HUES64 (cell line): ENCODE measurements around the gene PRSS8.
"Not testable (repeated sequence)": the region's sequence is repeated elsewhere in the genome, so short reads cannot be mapped to it uniquely, and the experiment has no call there.

ENCODE experiments used
- H3K27ac ChIP-seq: 2 replicates; pipeline ENCODE4 v1.7.0; 2013; ENCODE audit warnings: low read depth, low read length, inconsistent platforms
- H3K27me3 ChIP-seq: 2 replicates; pipeline ENCODE4 v1.6.1; 2013; ENCODE audit warnings: mild to moderate bottlenecking, low read length; ENCODE audit not compliant: insufficient read depth
- H3K36me3 ChIP-seq: 2 replicates; pipeline ENCODE4 v1.6.1; 2013; ENCODE audit warnings: mild to moderate bottlenecking, low read length; ENCODE audit not compliant: insufficient read depth
- H3K4me1 ChIP-seq: 2 replicates; pipeline ENCODE4 v1.6.1; 2013; ENCODE audit warnings: mild to moderate bottlenecking, low read length, moderate library complexity; ENCODE audit not compliant: insufficient read depth
- H3K4me3 ChIP-seq: 2 replicates; pipeline ENCODE4 v1.5.1; 2013; ENCODE audit warnings: mild to moderate bottlenecking, low read length, moderate library complexity
- H3K9ac ChIP-seq: 2 replicates; pipeline ENCODE4 v1.6.1; 2013; ENCODE audit warnings: mild to moderate bottlenecking, low read depth, low read length
- H3K9me3 ChIP-seq: 2 replicates; pipeline ENCODE4 v1.6.1; 2013; ENCODE audit warnings: low read depth, low read length; ENCODE audit not compliant: insufficient read depth
- WGBS: fragments of 150-250, 120-280 bp; methylation state at CpG from one replicate; pipeline ENCODE4 v1.1.7; 2013; ENCODE audit warnings: missing lambda C conversion rate; 5-methylcytosine and 5-hydroxymethylcytosine counted together

PRSS8 gene

GRCh38 chr16:31108794-31109558, 26.6 kb downstream of the PRSS8 start:
- Histone ChIP-seq H3K4me1 (no peaks in the 10 kb centered on the region), H3K27ac (no peak overlapping the region)

GRCh38 chr16:31108035-31108793, 27.3 kb downstream of the PRSS8 start, which contains the start of gene BCKDK:
Gene BCKDK, plus strand, starts transcription at chr16:31108386. Its CDS starts 838 bp downstream, at chr16:31109224.
- no peaks in the 10 kb centered on the region for H3K9me3 ChIP-seq
- H3K36me3 ChIP-seq, result peaks cover 40% of the 10 kb centered on the region
- H3K27ac ChIP-seq, result no peak within 1 kb of the TSS
- WGBS, result 5% methylated on average over 68 of the region's 68 CpGs
- no peaks in the 10 kb centered on the region for H3K4me1 ChIP-seq
- peak within 1 kb of the TSS; percentile 83 for H3K4me3 ChIP-seq
- H3K9ac ChIP-seq, result peak within 1 kb of the TSS; percentile 73
- no peaks in the 10 kb centered on the region for H3K27me3 ChIP-seq

More at GRCh38 chr16:31108794-31109558, 26.6 kb downstream of the PRSS8 start:
- no peaks in the 10 kb centered on the region for H3K9me3 ChIP-seq
- no peaks in the 10 kb centered on the region for H3K27me3 ChIP-seq
- H3K36me3 ChIP-seq, result peaks cover 40% of the 10 kb centered on the region
- 62% methylated on average over 57 of the region's 57 CpGs for WGBS
- peak overlapping the region; percentile 73 for H3K9ac ChIP-seq
- peak overlapping the region; percentile 83 for H3K4me3 ChIP-seq

GRCh38 chr16:31107465-31107867, 28.1 kb downstream of the PRSS8 start:
- Histone ChIP-seq H3K9me3 (no peaks in the 10 kb centered on the region), H3K36me3 (peaks cover 32% of the 10 kb centered on the region), H3K4me3 (no peak overlapping the region; the same call in 1 of the 2 replicates), H3K27ac (no peak overlapping the region), H3K27me3 (no peaks in the 10 kb centered on the region), H3K9ac (no peak overlapping the region), H3K4me1 (no peaks in the 10 kb centered on the region)
- WGBS, result 89% methylated on average over 6 of the region's 6 CpGs

- 94% methylated on average over 28 of the region's 28 CpGs for WGBS
- no peak overlapping the region for H3K27ac ChIP-seq
- no peaks in the 10 kb centered on the region for H3K9me3 ChIP-seq
- H3K9ac ChIP-seq, result no peak overlapping the region
- no peaks in the 10 kb centered on the region for H3K4me1 ChIP-seq
- H3K4me3 ChIP-seq, result no peak overlapping the region
- no peaks in the 10 kb centered on the region for H3K27me3 ChIP-seq
- H3K36me3 ChIP-seq, result peaks cover 25% of the 10 kb centered on the region
Observed at GRCh38 chr16:31106509-31107464, 28.7 kb downstream of the PRSS8 start.

GRCh38 chr16:31105677-31106213, 29.8 kb downstream of the PRSS8 start:
- Histone ChIP-seq H3K27ac (no peak overlapping the region), H3K9me3 (no peaks in the 10 kb centered on the region), H3K36me3 (peaks cover 15% of the 10 kb centered on the region), H3K4me1 (no peaks in the 10 kb centered on the region), H3K4me3 (no peak overlapping the region), H3K9ac (0 out of 2 replicates have a peak overlapping the region, but pooled peaks have one; percentile 47), H3K27me3 (no peaks in the 10 kb centered on the region)
- WGBS, result 38% methylated on average over 30 of the region's 33 CpGs

GRCh38 chr16:31100876-31101641, 34.5 kb downstream of the PRSS8 start:
- H3K9ac ChIP-seq, H3K4me1 ChIP-seq, H3K27me3 ChIP-seq, H3K4me3 ChIP-seq, H3K27ac ChIP-seq, H3K36me3 ChIP-seq, H3K9me3 ChIP-seq: not testable (repeated sequence)
- 83% methylated on average over 13 of the region's 13 CpGs for WGBS

- Histone ChIP-seq H3K27me3 (no peaks in the 10 kb centered on the region), H3K4me1 (no peaks in the 10 kb centered on the region), H3K36me3 (no peaks in the 10 kb centered on the region), H3K9me3 (no peaks in the 10 kb centered on the region), H3K4me3 (no peak overlapping the region), H3K9ac (no peak overlapping the region), H3K27ac (no peak overlapping the region)
- WGBS, result 79% methylated on average over 4 of the region's 4 CpGs
Observed at GRCh38 chr16:31099860-31100638, 35.5 kb downstream of the PRSS8 start.

- Histone ChIP-seq H3K27me3 (no peaks in the 10 kb centered on the region), H3K36me3 (peaks cover 23% of the 10 kb centered on the region), H3K9me3 (no peaks in the 10 kb centered on the region), H3K4me1 (peaks cover 4% of the 10 kb centered on the region; the same call in 1 of the 2 replicates), H3K27ac (peak within 1 kb of the TSS; percentile 88), H3K4me3 (peak within 1 kb of the TSS; percentile 79), H3K9ac (peak within 1 kb of the TSS; percentile 83)
- WGBS, result under 1% methylated on average over 69 of the region's 69 CpGs
Observed at GRCh38 chr16:31094424-31095120, 41.0 kb downstream of the PRSS8 start, which contains the start of gene VKORC1. Gene VKORC1, minus strand, starts transcription at chr16:31094797. Its CDS starts 68 bp downstream, at chr16:31094729.

GRCh38 chr16:31094088-31094423, 41.5 kb downstream of the PRSS8 start:
- Histone ChIP-seq H3K4me1 (peaks cover 4% of the 10 kb centered on the region; the same call in 1 of the 2 replicates), H3K36me3 (peaks cover 26% of the 10 kb centered on the region), H3K27ac (peak overlapping the region; percentile 88), H3K27me3 (no peaks in the 10 kb centered on the region), H3K9me3 (no peaks in the 10 kb centered on the region), H3K9ac (peak overlapping the region; percentile 83), H3K4me3 (peak overlapping the region; percentile 79)
- WGBS, result under 1% methylated on average over 20 of the region's 20 CpGs
